Osteoblast (primary cell): ENCODE results near the gene LPIN3. TPM values are rescaled to one million over a fixed set of nuclear protein-coding genes. Genes with fewer than 3 reads are reported as not detected.
A peak's percentile ranks its signal among the peaks of the same experiment; 100 is the strongest.

ENCODE experiments used
- DNase-seq: peaks from one replicate; pipeline ENCODE4 v3.0.0; 2011; ENCODE audit warnings: low spot score, mixed read lengths; ENCODE audit not compliant: insufficient read length; ENCODE audit errors: missing footprints
- H2AFZ ChIP-seq: 2 replicates; pipeline ENCODE4 v1.6.0; 2011; ENCODE audit warnings: mild to moderate bottlenecking, low read length
- H3K27ac ChIP-seq: 2 replicates; pipeline ENCODE4 v1.5.1; 2011; ENCODE audit warnings: mild to moderate bottlenecking, low read depth, low read length, moderate library complexity
- H3K27me3 ChIP-seq: 2 replicates; pipeline ENCODE4 v1.6.0; 2012; ENCODE audit warnings: mild to moderate bottlenecking, control low read depth, inconsistent platforms, low read length, moderate library complexity; ENCODE audit not compliant: insufficient read depth
- H3K36me3 ChIP-seq: 2 replicates; pipeline ENCODE4 v1.5.1; 2011; ENCODE audit warnings: mild to moderate bottlenecking, low read length, control low read depth, moderate library complexity; ENCODE audit not compliant: insufficient read depth
- H3K4me1 ChIP-seq: 2 replicates; pipeline ENCODE4 v1.5.1; 2011; ENCODE audit warnings: mild to moderate bottlenecking, low read length, control low read depth, moderate library complexity; ENCODE audit not compliant: insufficient read depth
- H3K4me2 ChIP-seq: 2 replicates; pipeline ENCODE4 v1.6.0; 2011; ENCODE audit warnings: mild to moderate bottlenecking, low read length; ENCODE audit not compliant: insufficient read depth
- H3K4me3 ChIP-seq: fragments of 200-600 bp; sonication (generic); 3 replicates; pipeline ENCODE4 v1.5.1; 2012; ENCODE audit warnings: mild to moderate bottlenecking, low read length, inconsistent platforms; ENCODE audit not compliant: insufficient read depth
- H3K79me2 ChIP-seq: 2 replicates; pipeline ENCODE4 v1.6.0; 2012; ENCODE audit warnings: mild to moderate bottlenecking, low read length, control low read depth, inconsistent platforms; ENCODE audit not compliant: insufficient read depth
- H3K9me3 ChIP-seq: 2 replicates; pipeline ENCODE4 v1.5.1; 2011; ENCODE audit warnings: low read depth, low read length, control low read depth
- H4K20me1 ChIP-seq: 2 replicates; pipeline ENCODE4 v1.6.0; 2012; ENCODE audit warnings: mild to moderate bottlenecking, low read length, control low read depth; ENCODE audit not compliant: insufficient read depth
- CTCF ChIP-seq: IDR thresholded peaks from 2 replicates; pipeline ENCODE4 v1.5.1; 2011; ENCODE audit warnings: mild to moderate bottlenecking, low read depth, low read length, moderate library complexity; ENCODE audit errors: extremely low read depth
- total RNA-seq: library from RNA; depleted of rRNA; stranded (reverse); fragments of >200 nt; gene quantifications from 2 replicates; pipeline ENCODE4 v1.2.3, GENCODE V29; 2012

Gene LPIN3
- total RNA-seq, 1 donor = 9.0 TPM

GRCh38 chr20:41373931-41374920 is 33.6 kb downstream of the LPIN3 start:
- Histone ChIP-seq H3K4me1 (no peaks in the 10 kb centered on the region), H4K20me1 (no peaks in the 10 kb centered on the region), H3K4me3 (no peak overlapping the region), H3K27me3 (peaks cover under 1% of the 10 kb centered on the region), H3K27ac (no peak overlapping the region), H2AFZ (no peak overlapping the region), H3K79me2 (no peaks in the 10 kb centered on the region), H3K4me2 (no peak overlapping the region), H3K36me3 (no peaks in the 10 kb centered on the region), H3K9me3 (no peaks in the 10 kb centered on the region)
- DNase-seq = peak; percentile 81
- no peak for TF ChIP-seq CTCF

GRCh38 chr20:41375846-41376245 is 35.2 kb downstream of the LPIN3 start:
- Histone ChIP-seq H3K9me3 (no peaks in the 10 kb centered on the region), H3K27me3 (peaks cover 4% of the 10 kb centered on the region), H3K4me3 (no peak overlapping the region), H3K4me2 (no peak overlapping the region), H3K27ac (no peak overlapping the region), H3K4me1 (no peaks in the 10 kb centered on the region), H4K20me1 (no peaks in the 10 kb centered on the region), H3K79me2 (no peaks in the 10 kb centered on the region), H3K36me3 (no peaks in the 10 kb centered on the region), H2AFZ (no peak overlapping the region)
- no peak for DNase-seq
- TF ChIP-seq CTCF = no peak

DNA sequence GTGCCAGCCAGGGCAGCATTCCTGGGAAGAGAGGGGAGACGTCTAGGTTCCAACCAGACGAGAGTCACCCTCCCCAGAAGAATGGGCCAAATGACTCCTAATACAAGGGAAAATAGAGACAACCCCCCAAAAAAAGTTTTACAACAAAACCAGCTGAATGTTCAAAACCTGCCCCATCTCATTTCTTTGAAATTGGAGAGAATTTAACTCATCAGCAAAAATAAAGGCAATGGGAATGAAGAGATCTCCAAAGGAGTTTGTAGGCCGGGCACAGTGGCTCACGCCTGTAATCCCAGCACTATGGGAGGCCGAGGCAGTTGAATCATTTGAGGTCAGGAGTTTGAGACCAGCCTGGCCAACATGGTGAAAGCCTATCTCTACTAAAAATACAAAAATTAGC is 35.7 kb downstream of the LPIN3 start:
- Histone ChIP-seq H3K79me2 (no peaks in the 10 kb centered on the region), H3K27me3 (peaks cover 4% of the 10 kb centered on the region), H3K36me3 (no peaks in the 10 kb centered on the region)

More for the DNA sequence above, 35.7 kb downstream of the LPIN3 start:
- Histone ChIP-seq H3K9me3 (no peaks in the 10 kb centered on the region), H3K4me2 (no peak overlapping the region), H3K4me3 (no peak overlapping the region), H3K4me1 (no peaks in the 10 kb centered on the region), H4K20me1 (no peaks in the 10 kb centered on the region), H2AFZ (no peak overlapping the region), H3K27ac (no peak overlapping the region)
- TF ChIP-seq CTCF = no peak
- no peak for DNase-seq
